ENCODE measurements around the gene MORN1.
A peak's percentile ranks its signal among the peaks of the same experiment; 100 is the strongest.

Gene MORN1

DNA sequence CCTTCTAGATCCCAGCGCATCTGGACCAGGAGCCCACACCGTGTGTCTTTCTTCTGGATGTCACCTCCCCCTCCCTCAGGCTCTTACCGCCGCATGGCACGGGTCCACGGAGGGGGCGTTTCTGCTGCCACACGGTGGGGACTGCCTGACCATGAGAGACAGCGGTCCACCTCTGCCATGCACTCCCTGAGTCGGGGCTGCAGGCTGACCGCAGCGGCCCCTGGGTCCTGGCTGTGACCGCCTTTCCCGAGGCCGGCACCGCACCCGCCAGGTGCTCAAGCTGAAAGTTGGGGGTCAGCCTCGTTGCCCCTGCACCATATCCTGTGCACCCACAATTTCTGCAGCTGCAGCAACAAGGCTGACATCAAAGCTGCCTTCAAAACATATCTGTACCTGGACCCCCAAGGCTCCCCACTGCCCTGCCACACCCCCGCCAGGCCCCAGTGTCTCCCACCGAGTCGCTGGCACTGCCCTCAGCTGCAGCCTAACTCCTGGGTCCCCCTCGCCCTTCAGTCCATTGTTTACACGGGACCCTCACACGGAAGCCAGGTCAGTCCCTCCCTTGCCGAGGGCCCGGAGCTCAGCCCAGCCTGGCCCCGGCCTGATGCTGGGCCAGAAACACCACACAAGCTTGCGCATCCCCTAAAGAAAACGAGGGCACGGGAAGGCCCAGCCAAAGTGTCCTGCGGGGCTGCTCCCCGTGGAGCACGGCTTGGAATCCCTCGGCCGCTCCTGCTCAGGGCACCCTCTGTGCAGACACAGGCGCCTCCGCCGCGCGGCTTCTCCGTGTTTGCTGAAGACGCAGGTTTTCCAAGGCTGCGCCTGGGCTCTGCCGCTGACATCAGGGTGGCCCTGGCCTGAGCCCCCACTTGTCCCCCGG is 51.9 kb downstream of the MORN1 start:
- CTCF ChIA-PET, result no interaction called here
- POLR2A ChIA-PET (ENCODE audit: low non-redundant PET), result no interaction called here
- H3K27ac ChIP-seq, result no peak overlapping the region; the same call in 1 of the 2 replicates
- DNase-seq (ENCODE audit: low spot score), result no peak
- TF ChIP-seq, protein P1, sequence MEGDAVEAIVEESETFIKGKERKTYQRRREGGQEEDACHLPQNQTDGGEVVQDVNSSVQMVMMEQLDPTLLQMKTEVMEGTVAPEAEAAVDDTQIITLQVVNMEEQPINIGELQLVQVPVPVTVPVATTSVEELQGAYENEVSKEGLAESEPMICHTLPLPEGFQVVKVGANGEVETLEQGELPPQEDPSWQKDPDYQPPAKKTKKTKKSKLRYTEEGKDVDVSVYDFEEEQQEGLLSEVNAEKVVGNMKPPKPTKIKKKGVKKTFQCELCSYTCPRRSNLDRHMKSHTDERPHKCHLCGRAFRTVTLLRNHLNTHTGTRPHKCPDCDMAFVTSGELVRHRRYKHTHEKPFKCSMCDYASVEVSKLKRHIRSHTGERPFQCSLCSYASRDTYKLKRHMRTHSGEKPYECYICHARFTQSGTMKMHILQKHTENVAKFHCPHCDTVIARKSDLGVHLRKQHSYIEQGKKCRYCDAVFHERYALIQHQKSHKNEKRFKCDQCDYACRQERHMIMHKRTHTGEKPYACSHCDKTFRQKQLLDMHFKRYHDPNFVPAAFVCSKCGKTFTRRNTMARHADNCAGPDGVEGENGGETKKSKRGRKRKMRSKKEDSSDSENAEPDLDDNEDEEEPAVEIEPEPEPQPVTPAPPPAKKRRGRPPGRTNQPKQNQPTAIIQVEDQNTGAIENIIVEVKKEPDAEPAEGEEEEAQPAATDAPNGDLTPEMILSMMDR (conservative IDR thresholded peaks at IDR 0.05; ENCODE audit: low read depth), result no peak

DNA sequence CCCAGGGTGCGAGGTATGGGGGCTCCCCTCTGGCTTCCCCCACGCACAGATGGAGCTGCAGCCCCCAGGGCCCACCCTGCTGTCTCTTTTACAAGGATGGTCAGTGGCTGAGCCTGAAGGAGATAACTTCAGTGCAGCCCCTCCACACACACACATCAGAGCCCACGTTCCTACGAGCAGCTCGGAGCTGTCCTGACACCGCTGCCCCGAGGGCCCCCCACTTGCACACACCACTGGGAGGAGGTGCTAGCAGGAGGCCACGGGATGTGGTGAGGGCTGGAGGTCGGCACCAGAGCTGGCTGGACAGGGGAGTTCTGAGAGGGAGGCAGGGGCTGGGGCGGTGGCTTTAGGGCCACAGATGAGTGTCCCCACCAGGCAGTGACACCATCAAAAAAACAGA is 53.9 kb downstream of the MORN1 start:
- no peak overlapping the region for H3K27ac ChIP-seq
- no peak for DNase-seq (ENCODE audit: low spot score)
- ChIA-PET POLR2A (ENCODE audit: low non-redundant PET) (no interaction called here), CTCF (interaction anchor here (0.6 kb wide), 1 partner anchor 33 kb away, joined by 3 read pairs; no protein-coding TSS in a partner anchor)
- TF ChIP-seq, protein P1 (conservative IDR thresholded peaks at IDR 0.05; ENCODE audit: low read depth), result no peak

DNA sequence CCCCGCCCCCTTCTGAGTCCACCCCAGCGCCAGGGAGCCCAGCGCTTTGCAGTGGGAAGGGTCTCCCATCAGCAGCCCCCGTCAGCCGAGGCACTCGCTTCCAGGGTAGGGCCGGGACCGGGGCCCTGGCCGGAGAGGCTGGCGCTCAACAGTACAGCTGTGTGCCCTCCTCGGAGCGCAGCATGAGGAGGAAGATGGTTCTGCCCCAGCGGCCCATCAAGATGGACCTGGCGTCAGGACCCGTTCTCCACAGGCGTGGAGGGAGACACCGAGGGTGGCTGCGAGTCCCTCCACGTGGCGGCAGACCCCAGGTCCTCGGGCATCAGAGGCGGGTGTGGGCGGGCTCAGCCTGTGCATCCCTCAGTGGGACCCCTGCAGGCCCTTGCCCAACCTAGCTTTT is 54.3 kb downstream of the MORN1 start:
- CTCF ChIA-PET, result interaction anchor here (0.6 kb wide), 1 partner anchor 34 kb away, joined by 3 read pairs; no protein-coding TSS in a partner anchor
- POLR2A ChIA-PET (ENCODE audit: low non-redundant PET), result no interaction called here
- H3K27ac ChIP-seq, result no peak overlapping the region
- DNase-seq (ENCODE audit: low spot score), result no peak
- TF ChIP-seq, protein P1 (conservative IDR thresholded peaks at IDR 0.05; ENCODE audit: low read depth), result no peak

DNA sequence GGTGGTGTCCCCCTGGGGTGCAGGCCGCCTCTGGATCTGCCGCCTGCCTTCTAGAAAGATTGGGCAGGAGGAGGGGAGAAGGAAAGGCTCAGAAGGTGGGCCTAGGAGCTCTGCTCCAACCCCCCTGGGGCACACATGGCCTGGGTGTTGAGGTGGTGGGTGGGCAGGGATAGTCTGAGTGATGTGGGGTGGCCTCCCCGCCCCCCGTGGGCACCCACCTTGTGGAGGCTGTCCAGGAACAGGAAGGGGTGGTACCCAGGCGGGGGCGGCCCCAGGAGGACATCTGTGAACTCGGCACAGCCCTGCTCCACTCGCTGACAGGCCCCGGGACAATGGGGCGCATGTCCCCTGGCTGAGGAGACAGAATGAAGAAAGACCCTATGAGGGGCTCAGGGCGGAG is 54.9 kb downstream of the MORN1 start:
- POLR2A ChIA-PET (ENCODE audit: low non-redundant PET), result no interaction called here
- TF ChIP-seq, protein P1 (conservative IDR thresholded peaks at IDR 0.05; ENCODE audit: low read depth), result no peak
- DNase-seq (ENCODE audit: low spot score), result no peak
- CTCF ChIA-PET, result no interaction called here
- H3K27ac ChIP-seq, result peak overlapping the region; percentile 99

DNA sequence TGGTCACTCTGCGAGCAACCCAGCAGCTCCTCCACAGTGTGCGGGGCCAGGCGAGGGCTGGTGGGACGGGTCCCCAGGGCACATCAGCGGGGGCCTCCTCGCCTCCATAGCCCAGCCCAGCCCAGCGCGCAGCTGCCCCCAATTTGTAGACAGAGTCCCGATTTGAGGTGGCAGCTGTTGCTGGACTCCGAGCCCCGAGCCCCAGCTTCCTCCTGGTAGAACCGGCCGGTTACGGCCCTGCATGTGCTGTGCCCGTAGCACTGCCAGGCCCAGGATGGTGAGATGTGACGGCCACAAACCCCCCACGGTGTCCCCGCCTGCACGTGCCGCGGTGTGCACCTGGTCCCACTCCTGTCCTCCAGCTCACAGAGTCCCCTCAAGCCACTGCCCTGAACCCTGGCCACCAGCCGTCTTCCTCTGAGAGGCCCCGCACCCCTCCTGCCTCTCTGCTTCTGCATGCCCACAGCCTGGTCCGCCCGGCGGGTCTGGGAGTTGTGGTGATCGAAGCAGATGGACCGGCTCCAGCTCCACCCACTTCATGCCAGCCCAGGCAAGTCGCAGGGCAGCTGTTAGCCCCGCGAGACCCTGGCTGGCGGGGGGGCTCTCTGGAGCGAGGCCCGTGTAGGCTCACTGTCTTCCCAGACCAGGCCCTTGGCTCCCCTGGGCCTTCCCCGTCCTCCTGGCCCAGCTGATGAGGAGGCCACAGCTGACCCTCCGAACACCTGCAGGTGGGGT is 55.5 kb downstream of the MORN1 start:
- TF ChIP-seq, protein P1 (conservative IDR thresholded peaks at IDR 0.05; ENCODE audit: low read depth), result no peak
- peak overlapping the region; percentile 99 for H3K27ac ChIP-seq
- DNase-seq (ENCODE audit: low spot score), result no peak
- ChIA-PET POLR2A (ENCODE audit: low non-redundant PET) (no interaction called here), CTCF (no interaction called here)

DNA sequence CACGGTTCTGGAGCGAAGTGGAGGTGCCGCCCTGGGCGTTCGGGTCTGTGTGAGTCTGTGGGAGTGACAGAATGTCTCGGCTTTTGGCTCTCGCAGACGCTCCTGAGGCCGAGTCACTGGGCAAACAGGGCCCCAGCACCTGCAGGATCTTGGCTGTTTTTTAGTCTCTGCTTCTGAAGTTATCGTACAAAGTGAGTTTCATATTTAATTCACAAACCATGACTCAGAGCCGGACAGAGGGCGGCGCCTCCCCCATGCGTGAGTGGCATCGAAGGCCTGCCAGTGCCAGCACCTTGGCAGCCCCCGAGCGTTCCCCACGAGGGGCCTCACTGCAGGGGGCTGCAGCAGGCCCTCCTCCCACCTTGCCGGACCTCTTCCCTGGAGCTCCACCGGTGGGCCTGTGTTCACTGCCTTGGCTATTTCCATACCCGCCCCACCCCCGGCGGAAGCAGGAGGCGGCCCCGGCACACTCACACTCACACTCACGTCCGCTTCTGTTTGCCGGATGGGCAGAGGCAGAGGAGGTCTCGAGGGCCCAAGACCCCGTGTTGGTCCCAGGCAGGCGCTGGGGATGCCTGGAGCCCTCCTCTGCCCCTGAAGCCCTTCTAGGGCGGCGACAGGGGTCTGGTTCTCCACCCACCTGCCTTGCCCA is 56.3 kb downstream of the MORN1 start:
- TF ChIP-seq, protein P1 (conservative IDR thresholded peaks at IDR 0.05; ENCODE audit: low read depth), result no peak
- DNase-seq (ENCODE audit: low spot score), result peak; percentile 73
- ChIA-PET CTCF (no interaction called here), POLR2A (ENCODE audit: low non-redundant PET) (no interaction called here)
- peak overlapping the region; percentile 99 for H3K27ac ChIP-seq

Data from RWPE1 (cell line).